Muscle of leg (tissue), 11 donors: ENCODE measurements around the gene EZR. TPM values are rescaled to one million over a fixed set of nuclear protein-coding genes. Genes with fewer than 3 reads are reported as not detected.

Source experiments
- DNase-seq: peaks from one replicate; pipeline ENCODE4 v3.0.0; 2013
- H3K27ac ChIP-seq: one replicate; pipeline ENCODE4 v1.5.1; 2013; ENCODE audit warnings: mild to moderate bottlenecking, low read length, control low read depth
- H3K27me3 ChIP-seq: one replicate; pipeline ENCODE4 v1.6.1; 2013; ENCODE audit warnings: low read length; ENCODE audit not compliant: control insufficient read depth, insufficient read depth
- H3K36me3 ChIP-seq: one replicate; pipeline ENCODE4 v1.6.1; 2013; ENCODE audit warnings: low read length; ENCODE audit not compliant: control insufficient read depth, insufficient read depth
- H3K4me1 ChIP-seq: one replicate; pipeline ENCODE4 v1.6.1; 2013; ENCODE audit warnings: low read length; ENCODE audit not compliant: control insufficient read depth, insufficient read depth
- H3K4me3 ChIP-seq: one replicate; pipeline ENCODE4 v1.5.1; 2013; ENCODE audit warnings: low read length, control low read depth
- H3K9me3 ChIP-seq: replicated peaks from 2 replicates; pipeline ENCODE4 v1.6.1; 2013; ENCODE audit warnings: low read depth, low read length; ENCODE audit not compliant: control insufficient read depth
- WGBS: methylation state at CpG from one replicate; pipeline ENCODE4 v1.1.5; 2013; ENCODE audit warnings: missing lambda C conversion rate; ENCODE audit not compliant: insufficient coverage; 5-methylcytosine and 5-hydroxymethylcytosine counted together
- polyA plus RNA-seq, 8 donors: library from polyadenylated mRNA; unstranded; fragments of 120-200 nt; gene quantifications; one replicate each; pipeline versions ENCODE4 v1.2.1 to v1.2.3, GENCODE V29; 2013; ENCODE audit warnings: inconsistent platforms in 1 of 8, low replicate concordance in 1 of 8; ENCODE audit not compliant: insufficient read length in 8 of 8, insufficient read depth in 1 of 8
- total RNA-seq: library from RNA; stranded (reverse); fragments of 120-200 nt; gene quantifications from one replicate; pipeline ENCODE4 v1.2.4, GENCODE V29; 2013

Gene EZR
- total and polyA plus RNA-seq, 9 donors = 23.3 to 58.5 (median 37.8) TPM

DNA sequence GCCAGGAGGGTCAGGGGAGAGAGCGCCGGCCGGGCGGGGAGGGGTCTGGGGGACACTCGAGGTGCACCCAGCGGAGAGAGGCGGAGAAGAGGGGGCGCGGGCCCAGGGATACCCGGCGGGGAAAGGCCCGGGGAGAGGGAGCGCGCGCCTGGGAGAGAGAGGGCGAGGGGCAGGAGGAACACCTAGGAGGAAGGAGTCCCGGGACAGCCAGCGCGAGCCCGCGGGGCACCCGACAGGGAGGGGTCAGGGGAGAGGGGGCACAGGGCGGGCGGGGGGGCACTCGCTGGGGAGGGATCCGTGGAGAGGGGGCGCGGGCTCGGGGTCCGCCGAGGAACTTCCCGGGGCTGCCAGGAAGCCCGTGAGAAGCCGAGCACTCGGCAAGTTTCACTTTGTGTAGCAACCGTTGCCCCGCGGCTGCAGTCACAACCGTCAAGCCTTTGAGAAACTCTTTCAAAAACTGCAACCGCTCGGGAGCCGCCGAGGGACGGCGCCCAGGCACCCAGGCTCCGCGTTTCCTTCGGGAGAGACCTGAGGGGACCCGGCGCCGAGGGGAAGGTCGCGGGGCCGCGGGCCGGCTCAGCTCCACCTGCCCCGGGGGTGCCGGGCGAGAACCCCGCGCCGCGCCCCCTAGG, 471 bp downstream of the EZR start:
- DNase-seq = peak; percentile 74
- no peaks in the 10 kb centered on the region for H3K9me3 ChIP-seq
- no peaks in the 10 kb centered on the region for H3K27me3 ChIP-seq
- WGBS = under 1% methylated on average over 51 of the region's 63 CpGs
- no peaks in the 10 kb centered on the region for H3K36me3 ChIP-seq
- H3K4me3 ChIP-seq = peak overlapping the region; percentile 81
- peak overlapping the region; percentile 92 for H3K27ac ChIP-seq
- H3K4me1 ChIP-seq = peaks cover 21% of the 10 kb centered on the region

DNA sequence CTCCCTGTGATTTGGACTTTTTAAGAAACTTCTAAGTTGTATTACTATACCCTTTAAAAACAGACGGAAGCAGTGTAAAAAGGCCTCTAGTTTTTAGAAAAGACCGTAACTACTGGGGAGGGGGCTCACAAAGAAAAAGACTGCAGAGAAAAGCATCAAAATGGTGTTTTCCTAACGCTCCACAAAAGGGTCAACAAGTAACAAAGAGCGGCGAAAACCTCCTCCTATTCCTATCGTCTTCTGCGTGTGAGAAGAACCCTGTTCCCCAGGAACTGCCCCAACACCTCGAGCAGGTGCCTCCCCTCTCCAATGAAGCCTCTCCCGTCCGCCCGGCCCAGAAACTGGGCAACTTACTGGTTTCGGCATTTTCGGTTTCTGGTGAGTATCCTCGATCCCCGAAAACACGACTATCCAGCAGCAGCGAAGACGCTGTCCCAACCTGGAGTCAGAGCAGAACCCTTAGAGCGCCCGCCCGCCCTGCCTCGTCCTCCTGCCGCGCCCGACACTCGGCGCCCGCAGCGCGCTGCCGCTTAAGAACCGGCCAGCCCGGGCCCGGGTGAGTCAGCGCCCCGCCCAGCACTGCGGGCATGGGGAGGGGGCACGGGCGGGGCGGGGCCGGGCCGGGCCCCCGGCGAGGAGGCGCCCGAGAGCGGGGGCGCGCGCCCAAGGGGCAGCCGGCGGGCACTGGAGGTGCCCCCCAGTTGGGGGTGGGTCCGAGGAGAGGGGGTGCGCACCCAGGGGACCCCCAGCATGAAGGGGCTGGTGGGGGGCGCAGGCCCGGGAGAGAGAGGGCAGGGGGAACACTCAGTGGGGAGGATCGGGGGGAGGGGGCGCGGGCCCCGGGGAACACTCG, 1.2 kb downstream of the EZR start:
- under 1% methylated on average over 49 of the region's 61 CpGs for WGBS
- Histone ChIP-seq H3K36me3 (no peaks in the 10 kb centered on the region), H3K9me3 (no peaks in the 10 kb centered on the region), H3K27me3 (no peaks in the 10 kb centered on the region), H3K4me3 (peak overlapping the region; percentile 81), H3K27ac (peak overlapping the region; percentile 92), H3K4me1 (peaks cover 26% of the 10 kb centered on the region)
- DNase-seq = peak; percentile 83

DNA sequence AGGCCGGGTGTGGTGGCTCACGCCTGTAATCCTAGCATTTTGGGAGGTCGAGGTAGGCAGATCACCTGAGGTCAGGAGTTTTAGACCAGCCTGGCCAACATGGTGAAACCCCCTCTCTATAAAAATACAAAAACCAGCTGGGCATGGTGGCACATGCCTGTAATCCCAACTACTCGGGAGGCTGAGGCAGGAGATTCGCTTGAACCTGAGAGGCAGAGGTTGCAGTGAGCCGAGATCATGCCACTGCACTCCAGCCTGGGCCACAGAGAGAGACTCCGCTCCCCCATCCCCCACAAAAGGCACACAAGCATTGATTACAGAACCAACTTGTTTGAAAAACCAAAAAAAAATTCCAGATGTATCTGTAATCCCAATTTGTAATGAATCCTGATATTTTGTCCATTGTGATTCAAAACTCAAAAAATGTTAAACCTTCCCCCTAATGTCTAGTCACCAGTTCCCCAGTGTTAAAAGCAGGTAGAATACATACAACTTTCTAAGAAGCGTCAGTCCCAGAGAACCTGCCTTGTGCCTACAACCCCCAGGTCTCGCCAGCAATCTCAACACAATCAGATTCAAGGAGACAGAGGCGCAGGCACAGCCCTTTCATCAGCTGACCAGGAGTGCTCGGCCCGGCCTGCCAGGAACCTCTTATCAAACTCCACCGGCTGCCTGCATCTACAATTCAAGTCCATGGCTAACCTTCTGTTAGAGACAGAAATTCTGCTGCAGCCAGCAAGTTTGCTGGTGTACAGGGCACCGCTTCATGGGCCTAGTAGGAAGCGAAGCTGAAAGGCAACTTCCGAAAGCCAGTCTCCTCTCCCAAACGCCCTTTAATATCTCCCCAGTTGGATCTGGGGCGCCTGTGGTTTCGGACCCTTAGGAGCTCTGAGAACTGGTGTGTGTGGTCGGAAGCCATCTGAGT, 2.1 kb downstream of the EZR start:
- WGBS = 56% methylated on average over 10 of the region's 20 CpGs
- no peaks in the 10 kb centered on the region for H3K9me3 ChIP-seq
- H3K4me1 ChIP-seq = peaks cover 26% of the 10 kb centered on the region

DNA sequence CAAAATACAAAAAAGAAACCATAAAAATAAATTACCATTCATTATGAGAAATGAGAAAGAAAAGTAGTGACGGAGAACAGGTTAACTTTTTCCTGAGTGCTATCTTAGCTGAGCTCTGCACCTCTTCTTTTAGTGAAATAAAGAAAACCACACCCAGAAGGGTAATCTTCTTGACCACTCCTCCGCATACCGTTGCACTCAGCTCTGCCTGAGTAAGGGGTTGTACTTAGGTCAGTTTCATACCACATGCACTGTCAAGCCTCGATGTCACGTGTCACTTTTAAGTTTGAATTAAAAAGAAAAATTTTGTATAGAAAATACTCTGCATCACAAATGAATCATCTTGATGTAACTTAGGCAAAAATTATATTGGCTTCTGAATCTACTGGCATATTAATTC, 2.8 kb downstream of the EZR start:
- no peak overlapping the region for H3K4me3 ChIP-seq
- no peak overlapping the region for H3K27ac ChIP-seq
- H3K36me3 ChIP-seq = no peaks in the 10 kb centered on the region
- no CpG with 5 or more reads among the region's 5 CpGs for WGBS
- H3K9me3 ChIP-seq = no peaks in the 10 kb centered on the region
- DNase-seq = no peak
- H3K27me3 ChIP-seq = no peaks in the 10 kb centered on the region
- H3K4me1 ChIP-seq = peaks cover 26% of the 10 kb centered on the region

More for the DNA sequence above, 2.1 kb downstream of the EZR start:
- H3K27ac ChIP-seq = peak overlapping the region; percentile 82
- H3K4me3 ChIP-seq = peak overlapping the region; percentile 81
- H3K27me3 ChIP-seq = no peaks in the 10 kb centered on the region
- no peak for DNase-seq
- H3K36me3 ChIP-seq = no peaks in the 10 kb centered on the region

DNA sequence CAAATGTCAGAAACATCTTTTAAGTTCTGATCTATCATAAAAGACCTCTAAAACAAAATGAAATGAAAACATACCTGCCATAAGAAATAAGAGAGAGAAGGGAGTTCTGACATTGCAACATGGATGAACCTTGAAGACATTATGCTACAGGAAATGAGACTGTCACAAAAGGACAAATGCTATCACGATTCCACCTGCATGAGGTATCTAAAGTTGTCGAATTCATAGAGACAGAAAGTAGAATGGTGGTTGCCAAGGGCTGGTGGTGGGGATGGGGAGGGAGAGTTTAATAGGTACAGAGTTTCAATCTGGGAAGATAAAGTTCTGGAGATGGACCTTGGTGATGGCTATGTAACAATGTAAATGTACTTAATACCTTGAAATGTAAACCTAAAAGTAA, 3.3 kb downstream of the EZR start:
- WGBS = 73% methylated on average over 2 of the region's 2 CpGs
- no peaks in the 10 kb centered on the region for H3K36me3 ChIP-seq
- no peak for DNase-seq
- peaks cover 26% of the 10 kb centered on the region for H3K4me1 ChIP-seq
- no peaks in the 10 kb centered on the region for H3K27me3 ChIP-seq
- H3K27ac ChIP-seq = no peak overlapping the region
- no peak overlapping the region for H3K4me3 ChIP-seq
- H3K9me3 ChIP-seq = no peaks in the 10 kb centered on the region

DNA sequence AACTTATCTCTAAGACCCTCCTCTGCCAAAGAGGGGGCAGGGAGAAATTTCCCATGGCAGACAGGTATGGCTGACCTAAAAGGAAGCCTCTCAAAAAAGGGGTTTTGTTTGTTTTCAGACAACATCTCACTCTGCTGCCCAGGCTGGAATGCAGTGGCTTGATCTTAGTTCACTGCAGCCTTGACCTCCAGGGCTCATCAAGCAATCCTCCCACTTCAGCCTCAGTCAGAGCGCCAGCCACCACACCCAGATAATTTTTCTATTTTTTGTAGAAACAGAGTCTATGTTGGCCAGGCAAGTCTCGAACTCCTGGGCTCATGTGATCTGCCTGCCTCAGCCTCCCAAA, 3.8 kb downstream of the EZR start:
- no CpG with 5 or more reads among the region's 2 CpGs for WGBS
- Histone ChIP-seq H3K4me1 (peaks cover 26% of the 10 kb centered on the region), H3K27ac (no peak overlapping the region), H3K27me3 (no peaks in the 10 kb centered on the region), H3K9me3 (no peaks in the 10 kb centered on the region), H3K4me3 (no peak overlapping the region), H3K36me3 (no peaks in the 10 kb centered on the region)
- no peak for DNase-seq

DNA sequence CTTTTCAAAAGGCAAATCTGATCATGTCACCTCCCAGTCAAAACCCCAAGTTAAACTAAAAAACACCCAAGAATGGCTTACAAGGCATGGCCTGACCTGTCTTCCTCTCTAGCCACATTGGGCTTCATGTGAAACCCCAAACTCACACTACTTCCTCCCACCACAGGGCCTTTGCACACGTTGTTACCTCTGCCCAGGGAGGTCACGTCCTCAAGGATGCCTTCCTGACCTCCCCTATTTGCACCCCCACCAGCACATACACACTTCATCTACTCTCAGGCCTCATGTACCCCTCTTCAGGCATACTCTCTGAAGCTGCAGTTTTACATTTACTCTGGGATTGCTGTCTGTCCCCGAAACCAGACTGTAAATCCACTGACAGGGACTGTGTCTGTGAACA, 6.1 kb downstream of the EZR start:
- Histone ChIP-seq H3K4me1 (peaks cover 26% of the 10 kb centered on the region), H3K27ac (no peak overlapping the region), H3K36me3 (peaks cover 3% of the 10 kb centered on the region), H3K27me3 (no peaks in the 10 kb centered on the region), H3K9me3 (no peaks in the 10 kb centered on the region), H3K4me3 (no peak overlapping the region)
- 85% methylated on average over 2 of the region's 3 CpGs for WGBS
- DNase-seq = no peak

DNA sequence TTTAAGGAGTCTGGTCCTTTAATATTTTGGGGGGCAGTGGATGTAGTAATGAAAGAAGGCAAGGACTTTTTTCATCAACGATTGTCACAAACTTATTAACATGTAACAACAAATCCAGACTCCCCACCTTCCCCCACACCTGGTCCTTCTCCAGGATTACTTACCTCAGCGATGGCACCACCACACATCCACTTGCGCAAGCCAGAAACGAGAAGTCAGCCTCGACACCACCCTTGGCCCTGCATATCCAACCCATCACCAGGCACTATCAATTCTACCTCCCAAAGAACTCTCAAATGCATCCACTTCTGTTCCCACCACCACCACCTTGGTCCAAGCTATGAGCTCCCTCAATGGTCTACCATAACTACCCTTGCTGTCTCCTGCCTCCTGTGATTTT, 6.6 kb downstream of the EZR start:
- WGBS = 83% methylated on average over 5 of the region's 5 CpGs
- Histone ChIP-seq H3K27ac (no peak overlapping the region), H3K4me1 (peaks cover 26% of the 10 kb centered on the region), H3K4me3 (no peak overlapping the region), H3K9me3 (no peaks in the 10 kb centered on the region), H3K27me3 (no peaks in the 10 kb centered on the region), H3K36me3 (peaks cover 3% of the 10 kb centered on the region)
- no peak for DNase-seq

DNA sequence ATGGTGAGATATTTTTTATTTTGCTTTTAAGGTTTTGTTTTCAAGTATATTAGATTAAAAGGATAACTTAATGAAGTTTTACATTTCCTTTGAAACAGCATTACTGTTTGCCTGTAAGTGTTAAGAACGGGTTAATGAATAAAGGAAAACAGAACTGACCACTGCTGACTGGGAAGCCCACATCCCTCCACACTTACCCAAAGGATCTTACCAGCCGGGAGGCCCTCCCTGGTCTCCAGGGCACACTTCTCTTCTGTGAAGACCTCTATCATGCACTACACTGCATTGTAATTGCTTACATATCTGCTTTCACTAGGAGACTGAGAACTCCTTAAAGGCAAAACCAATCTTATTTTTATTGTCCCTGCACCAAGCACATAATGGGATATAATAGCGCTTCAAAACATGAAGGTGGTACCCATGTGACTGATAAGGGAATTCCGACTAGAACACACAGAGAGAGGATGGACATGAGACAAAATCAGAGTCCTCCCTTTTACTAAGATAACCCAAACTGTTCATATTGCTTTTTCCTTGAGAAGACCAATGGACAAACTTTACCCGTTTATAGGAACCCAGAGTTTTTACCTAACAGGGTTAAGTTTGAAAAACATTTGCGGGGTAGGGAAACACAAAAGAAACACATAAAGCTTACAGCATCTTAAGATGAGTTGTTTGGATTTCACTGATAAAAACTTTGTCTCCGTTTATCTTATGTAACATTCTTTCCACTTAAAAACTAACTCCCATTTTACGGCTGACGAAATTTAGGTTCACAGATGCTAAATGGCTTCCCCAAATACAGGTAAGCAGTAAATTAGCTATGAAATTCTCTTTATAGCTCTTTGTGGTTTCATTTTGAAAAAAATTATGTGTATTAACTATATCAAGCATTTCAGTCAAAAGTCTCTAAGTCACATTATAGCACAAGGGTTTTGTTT, 8.7 kb downstream of the EZR start:
- H3K9me3 ChIP-seq = no peaks in the 10 kb centered on the region
- peaks cover 5% of the 10 kb centered on the region for H3K36me3 ChIP-seq
- no CpG with 5 or more reads among the region's 9 CpGs for WGBS
- H3K4me3 ChIP-seq = no peak overlapping the region
- no peak overlapping the region for H3K27ac ChIP-seq
- H3K4me1 ChIP-seq = peaks cover 15% of the 10 kb centered on the region
- DNase-seq = peak; percentile 36
- no peaks in the 10 kb centered on the region for H3K27me3 ChIP-seq
